Neural progenitor cell (in vitro differentiated cells): ENCODE results near the gene TNNC1. TPM values are rescaled to one million over a fixed set of nuclear protein-coding genes. Genes with fewer than 3 reads are reported as not detected.

ENCODE experiments used
- DNase-seq: peaks from one replicate; pipeline ENCODE4 v3.0.0-alpha.2; 2016; ENCODE audit warnings: low spot score
- H2AFZ ChIP-seq: fragments of 200-600 bp; sonication (generic); replicated peaks from 2 replicates; pipeline ENCODE4 v1.6.1; 2016; ENCODE audit warnings: antibody characterized with exemption
- H3F3A ChIP-seq: fragments of 200-600 bp; sonication (generic); 2 replicates; pipeline ENCODE4 v1.6.1; 2016; ENCODE audit warnings: antibody characterized with exemption, low read depth
- H3K27ac ChIP-seq: fragments of 200-600 bp; sonication (generic); 2 replicates; pipeline ENCODE4 v1.5.1; 2016; ENCODE audit warnings: mild to moderate bottlenecking
- H3K27me3 ChIP-seq: fragments of 200-600 bp; sonication (generic); 2 replicates; pipeline ENCODE4 v1.6.1; 2016; ENCODE audit warnings: mild to moderate bottlenecking, moderate library complexity
- H3K36me3 ChIP-seq: fragments of 200-600 bp; sonication (generic); 2 replicates; pipeline ENCODE4 v1.5.1; 2016
- H3K4me1 ChIP-seq: fragments of 200-600 bp; sonication (generic); 2 replicates; pipeline ENCODE4 v1.6.1; 2016; ENCODE audit warnings: mixed run types
- H3K4me2 ChIP-seq: fragments of 200-600 bp; sonication (generic); 2 replicates; pipeline ENCODE4 v1.6.1; 2016
- H3K4me3 ChIP-seq: fragments of 200-600 bp; sonication (generic); 2 replicates; pipeline ENCODE4 v1.5.1; 2016
- H3K79me2 ChIP-seq: fragments of 200-600 bp; sonication (generic); 2 replicates; pipeline ENCODE4 v1.6.1; 2016; ENCODE audit warnings: low read depth
- H3K9ac ChIP-seq: fragments of 200-600 bp; sonication (generic); 2 replicates; pipeline ENCODE4 v1.6.1; 2016
- H3K9me3 ChIP-seq: fragments of 200-600 bp; sonication (generic); 2 replicates; pipeline ENCODE4 v1.5.1; 2016; ENCODE audit warnings: low read depth
- H4K20me1 ChIP-seq: fragments of 200-600 bp; sonication (generic); 2 replicates; pipeline ENCODE4 v1.6.1; 2016; ENCODE audit warnings: low read depth
- H3K27ac Mint-ChIP-seq: 3 replicates; pipeline ENCODE4 v1.8.0; 2021; ENCODE audit warnings: mixed read lengths
- H3K27me3 Mint-ChIP-seq: 2 replicates; pipeline ENCODE4 v1.8.0; 2022; ENCODE audit warnings: low read depth, mild to moderate bottlenecking, inconsistent platforms, moderate library complexity, mixed read lengths; ENCODE audit not compliant: insufficient read depth
- H3K36me3 Mint-ChIP-seq: 3 replicates; pipeline ENCODE4 v1.8.0; 2021; ENCODE audit warnings: mixed read lengths
- H3K4me1 Mint-ChIP-seq: 3 replicates; pipeline ENCODE4 v1.8.0; 2021; ENCODE audit warnings: mixed read lengths
- H3K4me3 Mint-ChIP-seq: 3 replicates; pipeline ENCODE4 v1.8.0; 2021; ENCODE audit warnings: mild to moderate bottlenecking, moderate library complexity, mixed read lengths
- H3K9me3 Mint-ChIP-seq: 3 replicates; pipeline ENCODE4 v1.8.0; 2020; ENCODE audit warnings: mixed read lengths
- CTCF ChIP-seq: fragments of 200-600 bp; sonication (generic); IDR thresholded peaks from 2 replicates; pipeline ENCODE4 v1.5.1; 2017; ENCODE audit warnings: antibody characterized with exemption, mild to moderate bottlenecking
- EZH2 ChIP-seq: fragments of 200-600 bp; sonication (generic); IDR thresholded peaks from 2 replicates; pipeline ENCODE4 v1.6.1; 2017; ENCODE audit warnings: antibody characterized with exemption, mild to moderate bottlenecking, moderate library complexity
- EZH2phosphoT487 ChIP-seq: fragments of 200-600 bp; sonication (generic); IDR thresholded peaks from 2 replicates; pipeline ENCODE4 v1.6.1; 2017; ENCODE audit warnings: antibody characterized with exemption
- total RNA-seq: library from RNA; depleted of rRNA; stranded (reverse); fragments of >200 nt; gene quantifications from 2 replicates; pipeline ENCODE4 v1.2.3, GENCODE V29; 2015; ENCODE audit warnings: low replicate concordance

The TNNC1 gene
- total RNA-seq, 1 donor from 2014 or later, result 0.67 TPM

DNA sequence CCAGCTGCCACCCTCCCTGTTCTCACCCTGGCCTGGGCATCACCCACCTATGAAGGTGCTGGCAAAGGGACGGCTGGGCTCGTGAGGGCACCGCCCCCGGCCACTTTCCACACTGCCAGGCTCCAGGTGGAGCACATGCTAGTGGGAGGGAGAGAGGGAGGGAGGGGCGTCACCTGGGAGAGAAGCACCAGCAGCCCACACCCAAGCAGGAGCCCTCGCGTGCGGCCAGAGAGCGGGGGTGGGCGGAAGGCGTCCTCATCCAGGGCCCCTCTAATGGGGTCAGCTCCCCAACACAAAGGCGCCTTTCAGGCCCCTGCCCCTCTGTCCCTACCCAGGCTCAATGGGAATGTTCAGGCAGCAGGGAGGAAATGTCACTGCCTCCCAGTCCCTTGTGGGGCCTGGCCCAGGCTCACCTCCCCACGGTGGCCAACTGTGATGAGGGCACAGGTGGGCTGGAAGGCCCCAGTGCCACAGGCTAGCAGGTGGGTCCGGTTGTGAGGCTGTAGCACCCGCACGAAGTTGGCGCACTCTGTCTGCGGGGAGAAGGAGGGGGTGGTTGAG, 12.0 kb downstream of the TNNC1 start:
- H3K4me1 Mint-ChIP-seq, result peaks cover under 1% of the 10 kb centered on the region
- no peaks in the 10 kb centered on the region for H3K9me3 ChIP-seq

DNA sequence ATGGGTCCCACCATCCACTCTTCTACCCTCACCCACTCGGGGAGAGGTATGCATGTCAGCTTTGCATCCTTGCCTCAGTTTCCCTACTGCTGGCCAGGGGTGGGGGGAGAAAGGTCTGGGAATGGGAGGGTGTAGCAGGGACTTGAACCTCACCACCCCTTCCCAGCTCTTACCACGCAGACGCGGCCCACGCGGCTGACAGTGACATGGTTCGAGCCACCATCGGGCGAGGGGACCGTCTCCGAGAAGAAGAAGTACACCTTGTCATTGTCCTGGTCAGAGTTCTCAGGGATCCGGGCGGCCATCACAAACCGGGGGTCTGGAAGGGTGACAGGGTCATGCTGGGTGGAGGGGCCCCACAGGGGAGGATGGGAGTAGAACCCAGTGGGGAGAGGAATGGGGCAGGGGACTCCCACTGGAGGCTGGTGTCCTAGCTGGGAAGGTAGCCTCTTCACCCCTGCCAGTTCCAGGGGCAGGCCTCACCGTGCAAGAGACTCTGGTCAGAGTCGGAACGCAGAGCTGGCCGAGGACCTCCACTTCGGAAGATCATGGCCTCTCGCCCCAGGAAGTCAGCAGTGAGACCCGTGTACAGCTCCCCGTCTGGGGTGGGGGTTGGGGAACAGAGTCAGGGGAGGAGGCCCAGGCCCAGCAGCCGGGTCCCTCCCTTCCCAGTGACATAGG, 12.6 kb downstream of the TNNC1 start:
- no peaks in the 10 kb centered on the region for H3K27me3 ChIP-seq
- no peaks in the 10 kb centered on the region for H3K36me3 ChIP-seq
- no peaks in the 10 kb centered on the region for H4K20me1 ChIP-seq
- no peaks in the 10 kb centered on the region for H3K36me3 Mint-ChIP-seq
- no peaks in the 10 kb centered on the region for H3K9me3 Mint-ChIP-seq
- H3K9ac ChIP-seq, result no peak overlapping the region
- TF ChIP-seq EZH2, result no peak
- TF ChIP-seq EZH2phosphoT487, result no peak
- TF ChIP-seq CTCF, result no peak
- peaks cover 6% of the 10 kb centered on the region for H3K27me3 Mint-ChIP-seq
- no peak overlapping the region for H3K27ac ChIP-seq
- no peak overlapping the region for H3K27ac Mint-ChIP-seq
- H3K9me3 ChIP-seq, result no peaks in the 10 kb centered on the region
- H2AFZ ChIP-seq, result no peak overlapping the region
- no peak for DNase-seq
- no peak overlapping the region for H3K4me2 ChIP-seq
- H3F3A ChIP-seq, result no peaks in the 10 kb centered on the region
- no peaks in the 10 kb centered on the region for H3K4me1 Mint-ChIP-seq
- no peaks in the 10 kb centered on the region for H3K4me1 ChIP-seq
- H3K4me3 ChIP-seq, result no peak overlapping the region
- no peaks in the 10 kb centered on the region for H3K79me2 ChIP-seq
- no peak overlapping the region for H3K4me3 Mint-ChIP-seq

More for the DNA sequence above, 12.0 kb downstream of the TNNC1 start:
- no peaks in the 10 kb centered on the region for H3K36me3 ChIP-seq
- H3K4me1 ChIP-seq, result no peaks in the 10 kb centered on the region
- no peak overlapping the region for H3K9ac ChIP-seq
- H3K4me2 ChIP-seq, result no peak overlapping the region
- no peaks in the 10 kb centered on the region for H4K20me1 ChIP-seq
- no peaks in the 10 kb centered on the region for H3K36me3 Mint-ChIP-seq
- H3K4me3 ChIP-seq, result no peak overlapping the region
- no peak overlapping the region for H3K27ac ChIP-seq
- H3K27ac Mint-ChIP-seq, result no peak overlapping the region
- H3K27me3 Mint-ChIP-seq, result peaks cover 6% of the 10 kb centered on the region
- H2AFZ ChIP-seq, result no peak overlapping the region
- H3F3A ChIP-seq, result no peaks in the 10 kb centered on the region
- H3K9me3 Mint-ChIP-seq, result no peaks in the 10 kb centered on the region
- no peaks in the 10 kb centered on the region for H3K79me2 ChIP-seq
- TF ChIP-seq EZH2phosphoT487, result no peak
- H3K4me3 Mint-ChIP-seq, result no peak overlapping the region
- DNase-seq, result no peak
- H3K27me3 ChIP-seq, result no peaks in the 10 kb centered on the region

DNA sequence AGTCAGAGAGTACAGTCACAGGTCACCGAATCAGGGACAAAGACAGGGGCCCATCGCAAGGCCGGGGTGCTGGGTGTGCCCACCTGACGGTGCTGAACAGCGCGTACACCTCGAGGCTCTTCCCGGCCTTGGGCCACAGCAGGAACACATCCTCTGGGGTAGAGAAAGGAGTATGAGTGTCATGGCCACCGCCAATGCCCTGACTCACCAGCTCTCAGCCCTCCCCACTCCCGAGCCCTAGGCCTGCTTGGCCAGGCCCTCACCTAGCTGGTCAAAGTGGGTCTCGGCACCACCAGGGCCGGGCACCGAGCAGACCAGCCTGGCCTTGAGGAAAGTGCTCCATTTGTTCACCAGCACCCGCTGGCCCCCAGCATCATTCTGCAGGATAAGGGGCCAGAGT, 13.2 kb downstream of the TNNC1 start:
- Histone ChIP-seq H3K27me3 (no peaks in the 10 kb centered on the region), H3F3A (no peaks in the 10 kb centered on the region), H3K4me2 (no peak overlapping the region), H2AFZ (no peak overlapping the region), H3K4me3 (no peak overlapping the region), H4K20me1 (no peaks in the 10 kb centered on the region), H3K79me2 (no peaks in the 10 kb centered on the region), H3K9me3 (no peaks in the 10 kb centered on the region), H3K36me3 (no peaks in the 10 kb centered on the region), H3K27ac (no peak overlapping the region), H3K4me1 (no peaks in the 10 kb centered on the region), H3K9ac (no peak overlapping the region)
- H3K9me3 Mint-ChIP-seq, result no peaks in the 10 kb centered on the region
- H3K27ac Mint-ChIP-seq, result no peak overlapping the region
- no peak overlapping the region for H3K4me3 Mint-ChIP-seq
- DNase-seq, result no peak
- no peaks in the 10 kb centered on the region for H3K36me3 Mint-ChIP-seq
- TF ChIP-seq EZH2phosphoT487 (no peak), EZH2 (no peak), CTCF (no peak)
- no peaks in the 10 kb centered on the region for H3K4me1 Mint-ChIP-seq
- H3K27me3 Mint-ChIP-seq, result peaks cover 6% of the 10 kb centered on the region

DNA sequence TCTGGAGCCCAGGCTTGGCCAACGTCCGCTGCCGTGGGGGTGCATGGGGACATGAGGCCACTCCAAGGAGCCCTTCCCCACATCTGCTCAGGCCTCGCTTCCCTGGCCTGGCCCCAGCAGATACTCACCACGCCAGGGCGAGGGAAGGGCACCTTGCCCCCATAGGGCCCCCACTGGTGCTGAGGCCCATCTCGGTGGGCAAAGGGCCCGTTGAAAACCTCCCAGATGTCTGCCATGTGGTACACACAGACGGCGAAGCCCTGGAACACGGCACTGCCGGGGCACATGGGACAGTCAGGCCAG, 13.6 kb downstream of the TNNC1 start:
- H3K27me3 ChIP-seq, result no peaks in the 10 kb centered on the region
- DNase-seq, result no peak
- no peaks in the 10 kb centered on the region for H3F3A ChIP-seq
- H3K9me3 ChIP-seq, result no peaks in the 10 kb centered on the region
- H3K36me3 ChIP-seq, result no peaks in the 10 kb centered on the region
- peaks cover 2% of the 10 kb centered on the region for H3K27me3 Mint-ChIP-seq
- no peak overlapping the region for H3K4me2 ChIP-seq
- no peak overlapping the region for H3K4me3 ChIP-seq
- H3K36me3 Mint-ChIP-seq, result no peaks in the 10 kb centered on the region
- H3K27ac ChIP-seq, result no peak overlapping the region
- H3K27ac Mint-ChIP-seq, result no peak overlapping the region
- no peaks in the 10 kb centered on the region for H3K4me1 Mint-ChIP-seq
- no peaks in the 10 kb centered on the region for H3K79me2 ChIP-seq
- no peaks in the 10 kb centered on the region for H4K20me1 ChIP-seq
- H2AFZ ChIP-seq, result no peak overlapping the region
- no peaks in the 10 kb centered on the region for H3K4me1 ChIP-seq
- no peaks in the 10 kb centered on the region for H3K9me3 Mint-ChIP-seq
- H3K4me3 Mint-ChIP-seq, result no peak overlapping the region
- TF ChIP-seq EZH2 (no peak), EZH2phosphoT487 (no peak), CTCF (no peak)
- H3K9ac ChIP-seq, result no peak overlapping the region
